Activated B cell treated with CpG ODN at 0.5 μM for 24 hours (primary cell): Measurements from ENCODE around the gene CCL7. TPM values are rescaled to one million over a fixed set of nuclear protein-coding genes. Genes with fewer than 3 reads are reported as not detected.
"Not testable (repeated sequence)": the region's sequence is repeated elsewhere in the genome, so short reads cannot be mapped to it uniquely, and the experiment has no call there.

Experiments used
- ATAC-seq: fragments of 200-7000 bp; cut with Tn5 transposase; one replicate; pipeline ENCODE4 v1.10.0; 2021; ENCODE audit warnings: low read depth, mild to moderate bottlenecking, moderate library complexity
- CTCF ChIA-PET: fragments of 350-600 bp; sonication (Branson Sonifier 250); formaldehyde crosslinking; loops from one replicate; lab custom pipeline; 2021; ENCODE audit warnings: antibody characterized with exemption; lab: Charles Lee
- POLR2A ChIA-PET: fragments of 350-600 bp; sonication (Branson Sonifier 250); formaldehyde crosslinking; loops from one replicate; lab custom pipeline; 2021; ENCODE audit warnings: antibody characterized with exemption; lab: Charles Lee
- DNase-seq: peaks from one replicate; pipeline ENCODE4 v3.0.0; 2022
- H3K27ac Mint-ChIP-seq: one replicate; pipeline ENCODE4 v1.8.0; 2020; ENCODE audit warnings: mixed read lengths
- H3K27me3 Mint-ChIP-seq: one replicate; pipeline ENCODE4 v1.8.0; 2021; ENCODE audit warnings: mixed read lengths
- H3K36me3 Mint-ChIP-seq: one replicate; pipeline ENCODE4 v1.8.0; 2021; ENCODE audit warnings: low read depth, mixed read lengths
- H3K4me1 Mint-ChIP-seq: one replicate; pipeline ENCODE4 v1.8.0; 2021; ENCODE audit warnings: mixed read lengths
- H3K4me3 Mint-ChIP-seq: one replicate; pipeline ENCODE4 v1.8.0; 2020; ENCODE audit warnings: mild to moderate bottlenecking, mixed read lengths
- H3K9me3 Mint-ChIP-seq: one replicate; pipeline ENCODE4 v1.8.0; 2020; ENCODE audit warnings: mixed read lengths
- CTCF ChIP-seq: fragments of 200-600 bp; IDR thresholded peaks from one replicate; pipeline ENCODE4 v1.8.0; 2022; ENCODE audit warnings: antibody characterized with exemption, mild to moderate bottlenecking
- intact Hi-C: fragments of 100-400 bp; cut with micrococcal nuclease; formaldehyde crosslinking; loops from one replicate; pipeline ENCODE4 v1.15.1; 2024
- total RNA-seq: library from RNA; stranded (reverse); gene quantifications from 2 replicates; pipeline ENCODE4 v1.2.3, GENCODE V29; 2022

The CCL7 gene
- total RNA-seq, 1 donor from 2014 or later, result not detected

DNA sequence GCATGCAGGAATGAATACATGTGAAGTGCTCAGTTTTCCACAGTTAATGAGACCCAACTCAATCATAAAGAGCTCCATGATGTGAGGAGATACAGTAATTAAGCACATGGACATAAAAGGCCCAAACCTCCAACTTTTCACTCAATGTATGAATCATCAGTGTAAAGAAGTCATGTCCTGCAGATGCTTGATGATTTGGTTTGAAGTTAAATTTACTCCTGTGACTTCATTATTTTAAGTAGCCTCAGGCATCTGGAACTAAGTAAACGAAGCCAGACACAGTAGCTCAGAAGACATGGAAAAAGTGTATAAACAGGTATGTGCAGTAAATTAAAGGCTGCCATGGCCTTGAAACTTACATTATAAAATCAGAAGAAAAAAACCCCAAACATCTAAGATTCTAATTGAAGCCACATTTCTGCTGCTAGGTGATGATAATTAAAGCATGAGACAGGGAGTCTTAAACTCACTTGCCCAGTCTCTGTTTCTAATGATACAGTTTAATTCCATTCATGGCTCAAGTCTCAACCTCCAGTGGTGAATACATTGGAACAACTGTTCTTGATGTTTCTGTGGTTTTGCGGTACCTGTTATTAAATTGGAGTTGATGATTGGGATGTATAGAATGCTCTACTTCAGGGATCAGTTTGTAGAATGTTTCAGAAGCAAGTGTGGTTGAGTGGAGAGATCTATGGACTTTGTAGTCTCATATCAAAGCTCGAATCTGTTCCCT is 43.8 kb upstream of the CCL7 start:
- H3K4me1 Mint-ChIP-seq, result peaks cover 14% of the 10 kb centered on the region
- CTCF ChIA-PET, result no interaction called here

DNA sequence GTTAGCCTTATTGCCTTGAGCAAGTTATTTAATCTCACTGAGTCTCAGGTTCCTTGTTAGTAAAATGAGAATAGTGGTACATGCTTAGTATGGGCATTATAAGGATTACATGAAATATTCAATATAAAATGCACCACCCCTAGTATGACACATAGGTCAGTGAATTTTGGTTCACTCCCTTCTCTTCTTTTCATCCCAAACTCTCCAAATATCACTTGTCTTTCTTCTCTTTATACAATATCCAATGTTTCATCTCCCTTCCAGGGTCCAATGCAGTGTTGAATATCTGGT is 43.3 kb upstream of the CCL7 start:
- H3K9me3 Mint-ChIP-seq, result peaks cover 9% of the 10 kb centered on the region
- CTCF ChIA-PET, result no interaction called here
- no peak overlapping the region for H3K27ac Mint-ChIP-seq
- H3K4me1 Mint-ChIP-seq, result peaks cover 14% of the 10 kb centered on the region
- ATAC-seq (no peak), DNase-seq (no peak)
- TF ChIP-seq CTCF, result no peak
- H3K4me3 Mint-ChIP-seq, result no peak overlapping the region
- intact Hi-C loops, result no loop called here
- H3K27me3 Mint-ChIP-seq, result peaks cover 31% of the 10 kb centered on the region
- POLR2A ChIA-PET, result no interaction called here
- no peaks in the 10 kb centered on the region for H3K36me3 Mint-ChIP-seq

More for the DNA sequence above, 43.8 kb upstream of the CCL7 start:
- Mint-ChIP-seq H3K36me3 (no peaks in the 10 kb centered on the region), H3K4me3 (no peak overlapping the region), H3K27ac (no peak overlapping the region), H3K9me3 (peaks cover 9% of the 10 kb centered on the region), H3K27me3 (peaks cover 28% of the 10 kb centered on the region)
- no peak for TF ChIP-seq CTCF
- DNase-seq (no peak), ATAC-seq (no peak)
- intact Hi-C loops, result no loop called here
- POLR2A ChIA-PET, result no interaction called here

GRCh38 chr17:34227293-34227692 is 42.7 kb upstream of the CCL7 start:
- Mint-ChIP-seq H3K4me1 (peaks cover 14% of the 10 kb centered on the region), H3K27me3 (peaks cover 30% of the 10 kb centered on the region)
- H3K36me3 Mint-ChIP-seq, intact Hi-C loops, H3K4me3 Mint-ChIP-seq, DNase-seq, H3K27ac Mint-ChIP-seq, POLR2A ChIA-PET, CTCF ChIA-PET, H3K9me3 Mint-ChIP-seq, ATAC-seq: not testable (repeated sequence)

GRCh38 chr17:34227707-34228106 is 42.3 kb upstream of the CCL7 start:
- CTCF ChIA-PET, result no interaction called here
- intact Hi-C loops, result no loop called here
- Mint-ChIP-seq H3K27me3 (peaks cover 33% of the 10 kb centered on the region), H3K4me3 (no peak overlapping the region), H3K27ac (no peak overlapping the region), H3K9me3 (peaks cover 9% of the 10 kb centered on the region), H3K4me1 (peaks cover 14% of the 10 kb centered on the region), H3K36me3 (no peaks in the 10 kb centered on the region)
- DNase-seq (no peak), ATAC-seq (no peak)
- TF ChIP-seq CTCF, result no peak
- POLR2A ChIA-PET, result no interaction called here

- peaks cover 34% of the 10 kb centered on the region for H3K27me3 Mint-ChIP-seq
- H3K36me3 Mint-ChIP-seq, result no peaks in the 10 kb centered on the region
- H3K9me3 Mint-ChIP-seq, result peaks cover 9% of the 10 kb centered on the region
- ATAC-seq, result no peak
- ChIA-PET POLR2A (no interaction called here), CTCF (no interaction called here)
- peaks cover 21% of the 10 kb centered on the region for H3K4me1 Mint-ChIP-seq
- DNase-seq, result no peak
- no peak overlapping the region for H3K27ac Mint-ChIP-seq
- no peak overlapping the region for H3K4me3 Mint-ChIP-seq
- TF ChIP-seq CTCF, result no peak
- intact Hi-C loops, result no loop called here
These were observed 41.2 kb upstream of the CCL7 start for GRCh38 chr17:34228781-34229180.

GRCh38 chr17:34230342-34230741 is 39.7 kb upstream of the CCL7 start:
- H3K36me3 Mint-ChIP-seq, result no peaks in the 10 kb centered on the region
- ATAC-seq (no peak), DNase-seq (no peak)
- H3K4me3 Mint-ChIP-seq, result no peak overlapping the region
- no peak for TF ChIP-seq CTCF
- ChIA-PET POLR2A (no interaction called here), CTCF (no interaction called here)
- H3K4me1 Mint-ChIP-seq, result peaks cover 25% of the 10 kb centered on the region
- no peak overlapping the region for H3K27ac Mint-ChIP-seq
- H3K27me3 Mint-ChIP-seq, result peaks cover 25% of the 10 kb centered on the region
- H3K9me3 Mint-ChIP-seq, result peaks cover 9% of the 10 kb centered on the region
- intact Hi-C loops, result no loop called here
